ENCODE measurements around the gene INPP5A.

INPP5A gene

GRCh38 chr10:132786476-132786883 is 248.9 kb downstream of the INPP5A start:
- no peak for TF ChIP-seq CTCF (conservative IDR thresholded peaks at IDR 0.05; ENCODE audit: low read depth, low read length)
- no peak for DNase-seq (ENCODE audit: low read depth)
- no peak overlapping the region for H3K4me3 ChIP-seq (ENCODE audit: low read length)

- no peak for TF ChIP-seq CTCF (conservative IDR thresholded peaks at IDR 0.05; ENCODE audit: low read depth, low read length)
- H3K4me3 ChIP-seq (ENCODE audit: low read length): no peak overlapping the region
- DNase-seq (ENCODE audit: low read depth): no peak
Observed at GRCh38 chr10:132786884-132787494, 249.4 kb downstream of the INPP5A start.

DNA sequence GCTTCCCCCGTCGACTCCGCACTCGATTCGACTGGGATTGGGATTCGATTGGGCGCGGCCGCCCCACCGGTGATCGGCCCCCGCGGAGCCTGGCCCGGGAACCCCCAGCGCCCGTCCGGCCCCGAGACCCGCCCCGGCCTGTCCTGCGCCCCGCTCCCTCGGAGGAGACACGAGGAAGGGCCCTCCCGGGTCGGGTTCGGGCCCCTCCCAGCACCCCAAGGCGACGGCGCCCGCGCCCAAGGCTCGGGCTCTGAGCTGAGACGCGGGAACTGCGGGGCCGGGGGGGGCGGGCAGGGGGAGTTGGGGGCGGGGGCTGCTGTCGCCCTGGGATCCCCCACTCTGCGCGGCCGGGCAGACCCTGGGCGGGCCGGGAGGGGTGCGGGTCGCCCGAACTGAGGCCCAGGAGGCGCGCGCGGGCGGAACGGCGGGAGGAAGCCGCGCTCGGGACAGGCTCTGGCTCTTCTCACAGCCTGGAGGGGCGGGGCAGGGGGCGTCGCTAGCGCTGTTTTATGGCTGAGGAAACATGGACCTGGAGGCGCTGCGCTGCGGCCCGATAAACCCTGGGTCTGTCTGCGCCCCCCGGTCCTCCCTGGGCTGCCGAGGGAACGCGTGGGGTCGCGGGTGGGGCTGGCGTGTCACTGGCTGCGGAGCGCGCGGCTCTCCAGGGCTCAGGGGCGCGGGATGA is 250.1 kb downstream of the INPP5A start:
- DNase-seq (ENCODE audit: low read depth): no peak
- no peak overlapping the region for H3K4me3 ChIP-seq (ENCODE audit: low read length)
- TF ChIP-seq CTCF (conservative IDR thresholded peaks at IDR 0.05; ENCODE audit: low read depth, low read length): no peak

GRCh38 chr10:132788180-132788830 is 250.7 kb downstream of the INPP5A start:
- no peak for DNase-seq (ENCODE audit: low read depth)
- no peak overlapping the region for H3K4me3 ChIP-seq (ENCODE audit: low read length)
- peak; percentile 22 for TF ChIP-seq CTCF (conservative IDR thresholded peaks at IDR 0.05; ENCODE audit: low read depth, low read length)

GRCh38 chr10:132788831-132789219 is 251.2 kb downstream of the INPP5A start:
- no peak for TF ChIP-seq CTCF (conservative IDR thresholded peaks at IDR 0.05; ENCODE audit: low read depth, low read length)
- no peak overlapping the region for H3K4me3 ChIP-seq (ENCODE audit: low read length)
- DNase-seq (ENCODE audit: low read depth): no peak

GRCh38 chr10:132789659-132790148 is 252.1 kb downstream of the INPP5A start:
- DNase-seq (ENCODE audit: low read depth): no peak
- no peak for TF ChIP-seq CTCF (conservative IDR thresholded peaks at IDR 0.05; ENCODE audit: low read depth, low read length)
- no peak overlapping the region for H3K4me3 ChIP-seq (ENCODE audit: low read length)
